SIG-M5 (cell line): ENCODE results near the gene WDR70.
"Not testable (repeated sequence)": the region's sequence is repeated elsewhere in the genome, so short reads cannot be mapped to it uniquely, and the experiment has no call there.

Experiments used
- DNase-seq: peaks from one replicate; lab custom pipeline; 2025; lab: John Stamatoyannopoulos, UW

Gene WDR70

GRCh38 chr5:37570597-37570996 is 191.5 kb downstream of the WDR70 start:
- no peak for DNase-seq

DNA sequence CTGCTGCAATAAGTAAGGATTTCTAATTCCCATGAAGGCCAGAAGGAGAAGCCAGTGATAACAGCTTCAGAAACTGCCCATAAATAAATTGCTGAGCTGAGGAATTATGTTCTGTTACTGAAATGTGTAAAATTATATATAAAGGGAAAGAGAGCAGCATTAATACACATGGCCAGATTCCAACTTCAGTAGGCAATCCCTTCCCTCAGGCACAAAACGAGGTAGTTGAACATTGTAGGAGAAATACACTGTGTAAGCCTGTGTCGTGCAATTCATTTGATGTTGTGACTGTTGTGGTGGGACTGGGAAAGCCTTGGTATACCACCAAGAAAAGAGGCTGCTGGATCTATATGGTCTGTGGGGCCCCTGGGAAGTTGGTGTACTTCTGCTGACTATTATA is 192.9 kb downstream of the WDR70 start:
- DNase-seq = no peak

DNA sequence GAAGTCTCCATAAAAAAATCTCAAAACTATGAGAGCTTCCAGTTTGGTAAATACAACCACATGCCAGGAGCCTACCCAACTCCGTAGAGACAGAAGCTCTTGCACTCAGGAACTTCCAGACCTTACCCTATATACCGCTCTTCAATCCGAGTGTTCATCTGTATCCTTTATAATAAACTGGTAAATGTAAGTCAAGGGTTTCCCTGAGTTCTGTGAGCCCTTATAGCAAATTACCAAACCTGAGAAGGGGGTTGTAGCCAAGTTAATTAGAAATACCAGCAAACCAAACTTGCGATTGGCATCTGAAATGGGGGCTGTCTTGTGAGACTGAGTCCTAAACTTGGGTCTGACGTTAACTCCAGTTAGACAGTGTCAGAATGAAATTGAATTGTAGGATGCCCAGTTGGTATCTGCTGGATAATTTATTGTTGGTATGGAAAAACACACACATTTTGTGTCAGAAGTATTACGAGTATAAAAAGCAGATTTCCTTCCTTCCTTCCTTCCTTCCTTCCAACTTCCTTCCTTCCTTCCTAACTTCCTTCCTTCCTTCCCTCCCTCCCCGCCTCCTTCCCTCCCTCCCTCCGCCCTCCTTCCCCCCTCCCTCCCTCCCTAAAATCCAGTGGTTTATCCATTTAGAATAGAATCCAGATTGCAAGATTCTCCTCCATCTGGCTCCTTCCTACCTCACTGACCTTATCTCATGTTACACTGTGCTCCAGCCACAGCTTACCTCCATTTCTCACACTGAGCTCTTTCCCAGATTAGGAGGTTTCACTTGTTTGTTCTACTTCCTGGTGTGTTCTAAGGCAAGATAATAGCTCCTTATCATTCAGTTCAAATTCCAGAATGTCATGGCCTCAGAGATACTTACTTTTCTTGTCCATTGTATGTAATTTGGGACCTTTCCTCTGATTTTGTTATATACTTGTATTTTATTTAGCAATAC is 196.7 kb downstream of the WDR70 start:
- DNase-seq = no peak

- DNase-seq = no peak
Observed at GRCh38 chr5:37576552-37576951, 197.4 kb downstream of the WDR70 start.

- DNase-seq = no peak
Observed at GRCh38 chr5:37578176-37578575, 199.1 kb downstream of the WDR70 start.

DNA sequence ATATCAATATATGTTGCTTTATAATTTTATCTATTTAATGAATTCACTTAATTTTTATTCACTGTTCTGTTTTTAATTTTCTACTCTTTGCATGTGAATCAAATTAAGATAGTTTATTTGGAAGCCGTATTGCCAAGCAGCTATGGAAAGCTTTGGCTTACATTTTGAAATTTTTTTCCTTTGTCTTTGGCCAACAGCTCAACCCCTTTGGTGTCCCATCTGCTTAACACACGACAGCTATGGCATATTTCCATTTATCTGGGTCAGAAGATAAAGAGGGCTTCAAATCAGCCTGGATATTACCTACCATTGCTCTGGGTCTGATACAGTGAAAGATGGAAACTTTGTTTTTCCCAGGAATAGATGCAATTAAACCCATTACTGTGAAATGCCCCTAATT is 201.0 kb downstream of the WDR70 start:
- no peak for DNase-seq

DNA sequence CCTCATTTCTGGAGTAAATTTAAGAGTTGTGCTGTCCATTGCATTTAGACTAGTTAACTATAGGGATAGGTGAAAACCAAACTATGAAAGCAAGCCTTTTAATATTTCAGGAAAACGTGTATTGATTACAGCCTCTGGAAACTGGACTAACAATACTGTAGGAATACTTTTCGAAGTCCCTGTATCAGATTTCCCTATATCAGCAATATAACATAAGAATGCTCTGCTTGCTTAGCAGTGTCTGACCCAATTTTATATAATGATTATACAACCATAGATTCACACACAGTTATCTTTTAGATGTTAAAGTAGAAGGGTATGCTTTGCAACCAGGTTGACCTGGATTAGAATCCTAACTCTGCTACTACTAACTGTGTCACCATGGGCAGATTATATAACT is 203.1 kb downstream of the WDR70 start:
- no peak for DNase-seq

DNA sequence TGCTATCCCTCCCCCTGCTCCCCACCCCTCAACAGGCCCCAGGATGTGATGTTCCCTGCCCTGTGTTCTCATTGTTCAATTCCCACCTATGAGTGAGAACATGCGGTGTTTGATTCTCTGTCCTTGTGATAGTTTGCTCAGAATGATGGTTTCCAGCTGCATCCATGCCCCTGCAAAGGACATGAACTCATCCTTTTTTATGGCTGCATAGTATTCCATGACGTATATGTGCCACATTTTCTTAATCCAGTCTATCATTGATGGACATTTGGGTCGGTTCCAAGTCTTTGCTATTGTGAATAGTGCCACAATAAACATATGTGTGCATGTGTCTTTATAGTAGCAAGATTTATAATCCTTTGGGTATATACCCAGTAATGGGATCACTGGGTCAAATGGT is 214.2 kb downstream of the WDR70 start:
- not testable (repeated sequence) for DNase-seq

DNA sequence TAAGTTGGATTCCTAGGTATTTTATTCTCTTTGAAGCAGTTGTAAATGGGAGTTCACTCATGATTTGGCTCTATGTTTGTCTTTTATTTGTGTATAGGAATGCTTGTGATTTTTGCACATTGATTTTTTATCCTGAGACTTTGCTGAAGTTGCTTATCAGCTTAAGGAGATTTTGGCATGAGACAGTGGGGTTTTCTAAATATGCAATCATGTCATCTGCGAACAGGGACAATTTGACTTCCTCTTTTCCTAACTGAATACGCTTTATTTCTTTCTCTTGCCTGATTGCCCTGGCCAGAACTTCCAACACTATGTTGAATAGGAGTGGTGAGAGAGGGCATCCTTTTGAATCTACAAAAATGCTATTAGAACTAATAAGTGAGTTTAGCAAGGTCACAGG is 215.7 kb downstream of the WDR70 start:
- DNase-seq = not testable (repeated sequence)

GRCh38 chr5:37598733-37599132 is 219.6 kb downstream of the WDR70 start:
- DNase-seq = no peak

- DNase-seq = no peak
Observed at GRCh38 chr5:37601163-37601562, 222.0 kb downstream of the WDR70 start.

- no peak for DNase-seq
Observed at GRCh38 chr5:37603072-37603471, 224.0 kb downstream of the WDR70 start.

- no peak for DNase-seq
Observed at GRCh38 chr5:37604290-37604689, 225.2 kb downstream of the WDR70 start.

DNA sequence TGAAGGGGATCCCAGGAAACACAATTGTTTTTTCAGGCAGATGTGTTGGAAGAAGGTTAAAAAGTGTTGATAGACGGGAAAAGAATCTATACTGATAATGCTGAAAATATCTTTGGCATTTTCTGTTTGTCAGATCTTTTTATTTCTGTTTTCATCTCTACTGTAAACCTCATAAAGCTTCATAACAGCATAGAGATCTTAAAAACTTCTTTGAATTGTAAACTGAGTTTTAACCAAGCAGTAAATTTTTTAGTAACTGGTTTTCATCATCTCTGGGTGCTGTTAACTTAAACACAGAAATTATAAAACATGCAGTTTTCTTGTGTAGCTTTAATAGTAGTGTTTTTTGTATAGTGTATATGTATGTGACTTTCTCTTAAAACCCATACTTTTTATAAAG is 227.0 kb downstream of the WDR70 start:
- no peak for DNase-seq

GRCh38 chr5:37606632-37607248 is 227.6 kb downstream of the WDR70 start:
- no peak for DNase-seq

GRCh38 chr5:37615184-37615583 is 236.1 kb downstream of the WDR70 start:
- no peak for DNase-seq

DNA sequence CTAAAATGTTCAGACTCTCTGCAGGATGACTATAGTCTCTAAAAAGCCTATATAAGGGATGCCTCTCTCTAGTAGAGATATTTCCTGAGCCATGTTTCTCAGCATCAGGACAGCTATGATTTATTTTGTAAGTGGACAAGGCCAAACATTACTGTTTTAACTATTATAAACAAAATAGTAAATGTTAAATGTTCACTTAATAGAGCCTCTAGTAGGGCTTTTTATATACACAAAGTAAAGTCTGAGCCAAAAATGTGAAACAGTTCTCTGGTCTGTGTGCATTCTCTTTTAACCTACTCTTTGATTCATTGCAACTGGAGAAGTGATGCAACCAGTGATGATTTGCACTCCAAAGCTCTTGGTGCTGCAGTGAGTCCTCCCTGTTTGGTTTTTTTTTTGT is 240.2 kb downstream of the WDR70 start:
- no peak for DNase-seq

GRCh38 chr5:37622354-37622753 is 243.2 kb downstream of the WDR70 start:
- DNase-seq = not testable (repeated sequence)

- DNase-seq = no peak
Observed at GRCh38 chr5:37626266-37626665, 247.1 kb downstream of the WDR70 start.

DNA sequence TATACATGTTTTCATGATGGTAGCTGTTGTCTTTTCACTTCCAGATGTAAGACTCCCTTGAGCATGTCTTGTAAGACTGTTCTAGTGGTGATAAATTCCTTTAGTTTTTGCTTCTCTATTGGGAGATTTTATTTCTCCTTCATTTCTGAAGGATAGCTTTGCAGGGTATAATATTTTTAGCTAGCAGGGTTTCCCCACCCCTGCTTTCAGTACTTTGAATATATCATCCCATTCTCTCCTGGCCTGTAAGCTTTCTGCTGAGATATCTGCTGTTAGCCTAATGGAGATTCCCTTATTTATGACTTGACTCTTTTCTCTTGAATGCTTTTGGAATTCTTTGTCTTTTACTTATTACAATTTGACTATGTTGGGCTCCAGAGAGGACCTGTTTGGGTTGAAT is 249.8 kb downstream of the WDR70 start:
- DNase-seq = no peak

GRCh38 chr5:37631939-37632338 is 252.8 kb downstream of the WDR70 start:
- no peak for DNase-seq

DNA sequence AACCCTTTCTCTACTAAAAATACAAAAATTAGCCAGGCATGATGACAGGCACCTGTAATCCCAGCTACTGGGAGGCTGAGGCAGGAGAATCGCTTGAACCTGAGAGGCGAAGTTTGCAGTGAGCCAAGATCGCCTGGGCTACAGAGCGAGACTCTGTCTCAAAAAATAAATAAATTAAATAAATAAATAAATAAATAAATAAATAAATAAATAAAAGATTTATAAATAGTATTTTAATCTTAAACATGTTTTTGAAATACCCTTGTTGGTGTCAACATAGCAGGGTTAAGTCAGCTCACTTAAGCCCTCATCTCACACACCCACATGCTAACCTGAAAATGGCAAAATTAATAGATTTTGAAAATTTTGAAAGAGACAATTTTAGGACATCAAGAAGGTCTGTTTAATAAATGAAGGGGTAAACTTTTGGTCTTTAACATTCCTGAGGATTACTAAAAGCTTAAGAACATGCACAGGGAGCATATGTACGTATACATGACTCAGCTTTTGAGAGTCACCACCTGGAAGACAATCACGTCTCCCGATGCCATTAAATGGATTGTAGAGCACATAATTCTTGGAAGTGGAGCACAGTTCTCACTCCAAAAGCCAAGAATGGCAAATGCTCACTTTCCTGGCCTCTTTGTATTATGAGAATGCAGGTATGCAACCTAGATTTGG is 258.2 kb downstream of the WDR70 start:
- DNase-seq = no peak

DNA sequence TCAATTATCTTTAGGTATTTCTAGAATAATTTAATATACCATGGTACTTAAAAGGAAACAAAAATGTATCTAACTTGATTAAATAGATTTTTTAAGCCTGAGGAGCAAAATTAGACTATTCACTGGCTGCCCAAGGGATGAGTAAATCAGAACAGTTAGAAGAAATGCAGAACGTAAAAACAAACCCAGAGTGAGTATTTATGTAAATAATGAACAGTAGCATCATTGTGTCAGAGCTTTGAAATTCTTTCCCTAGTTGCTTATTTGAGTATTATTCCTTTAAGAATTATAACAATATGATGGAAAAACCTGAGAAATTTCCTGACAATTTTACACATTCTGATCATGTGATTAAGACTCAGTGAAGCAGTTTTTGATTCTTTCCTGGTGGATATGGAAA is 259.8 kb downstream of the WDR70 start:
- no peak for DNase-seq
